ENCODE results near the gene BRF1. TPM values are rescaled to one million over a fixed set of nuclear protein-coding genes. Genes with fewer than 3 reads are reported as not detected.

Gene BRF1
- total RNA-seq, 1 donor from 2014 or later = 64.6 TPM

DNA sequence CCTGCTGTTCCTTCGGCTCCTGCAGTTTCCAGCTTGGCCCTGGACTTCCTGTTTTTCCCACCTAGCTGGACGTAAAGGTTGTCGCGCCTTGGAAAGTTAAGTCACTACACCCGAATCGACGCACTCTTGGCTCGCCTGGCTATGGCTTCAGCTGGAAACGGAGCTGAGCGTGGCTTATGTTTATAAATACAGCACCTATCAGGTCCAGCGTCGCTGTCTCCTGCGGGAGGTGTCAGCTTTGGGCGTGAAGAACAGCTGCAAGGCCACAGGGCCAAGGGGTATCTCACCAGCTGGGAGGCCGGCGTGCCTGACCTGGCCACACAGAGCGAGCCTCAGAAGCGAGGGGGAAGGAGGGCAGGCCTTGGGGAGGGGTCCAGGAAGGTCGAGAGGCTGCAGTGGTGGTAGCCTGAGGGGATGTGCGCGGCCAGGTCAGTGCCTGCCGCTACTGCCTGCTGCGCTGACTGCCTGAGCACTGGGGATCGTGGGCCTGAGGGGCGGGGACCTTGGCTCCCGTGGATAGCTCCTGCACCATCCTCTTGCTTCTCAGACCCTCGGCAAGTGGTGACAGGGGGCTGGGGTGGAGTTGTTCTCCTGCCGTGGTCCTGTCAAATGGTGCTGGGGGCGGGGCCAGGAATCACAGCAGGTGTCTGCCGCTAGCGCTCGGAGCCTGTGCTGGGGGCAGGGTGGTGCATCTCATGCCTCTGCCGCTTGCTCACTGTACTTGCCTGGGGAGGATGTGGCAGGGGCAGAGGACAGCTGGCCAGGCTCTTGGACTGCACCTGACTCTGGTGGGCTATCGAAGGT lies 26.3 kb upstream of the BRF1 start:
- intact Hi-C loops (cut with DNase I) = no loop called here
- peaks cover 46% of the 10 kb centered on the region for H3K4me1 ChIP-seq
- no peak overlapping the region for H3K4me3 ChIP-seq

DNA sequence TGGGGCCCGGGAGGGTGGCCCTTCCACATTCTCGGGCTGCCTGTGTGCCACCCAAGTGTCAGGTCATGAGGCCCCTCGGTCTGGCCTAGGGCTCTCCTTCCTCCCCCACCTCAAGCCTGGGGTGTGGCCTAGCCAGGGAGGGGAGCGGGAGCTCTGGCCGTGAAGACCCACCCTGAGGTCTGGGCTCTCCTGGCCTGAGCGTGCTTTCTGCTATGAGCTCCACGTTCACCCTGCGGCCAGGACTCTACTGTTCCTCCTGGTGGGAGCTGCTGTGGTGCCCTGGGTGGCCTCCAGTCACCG lies 25.7 kb upstream of the BRF1 start:
- Histone ChIP-seq H3K27ac (no peak overlapping the region), H3K27me3 (no peaks in the 10 kb centered on the region), H3K4me1 (peaks cover 44% of the 10 kb centered on the region), H3K36me3 (no peaks in the 10 kb centered on the region), H3K4me3 (no peak overlapping the region), H3K9me3 (no peaks in the 10 kb centered on the region)
- intact Hi-C loops (cut with DNase I) = no loop called here
- TF ChIP-seq POLR2AphosphoS5 (IDR thresholded peaks at IDR 0.05; ENCODE audit: insufficient read depth in 1 of 2, low read depth in 1 of 2) (no peak), POLR2A (IDR thresholded peaks at IDR 0.05) (no peak)
- TF ChIP-seq, protein P1, sequence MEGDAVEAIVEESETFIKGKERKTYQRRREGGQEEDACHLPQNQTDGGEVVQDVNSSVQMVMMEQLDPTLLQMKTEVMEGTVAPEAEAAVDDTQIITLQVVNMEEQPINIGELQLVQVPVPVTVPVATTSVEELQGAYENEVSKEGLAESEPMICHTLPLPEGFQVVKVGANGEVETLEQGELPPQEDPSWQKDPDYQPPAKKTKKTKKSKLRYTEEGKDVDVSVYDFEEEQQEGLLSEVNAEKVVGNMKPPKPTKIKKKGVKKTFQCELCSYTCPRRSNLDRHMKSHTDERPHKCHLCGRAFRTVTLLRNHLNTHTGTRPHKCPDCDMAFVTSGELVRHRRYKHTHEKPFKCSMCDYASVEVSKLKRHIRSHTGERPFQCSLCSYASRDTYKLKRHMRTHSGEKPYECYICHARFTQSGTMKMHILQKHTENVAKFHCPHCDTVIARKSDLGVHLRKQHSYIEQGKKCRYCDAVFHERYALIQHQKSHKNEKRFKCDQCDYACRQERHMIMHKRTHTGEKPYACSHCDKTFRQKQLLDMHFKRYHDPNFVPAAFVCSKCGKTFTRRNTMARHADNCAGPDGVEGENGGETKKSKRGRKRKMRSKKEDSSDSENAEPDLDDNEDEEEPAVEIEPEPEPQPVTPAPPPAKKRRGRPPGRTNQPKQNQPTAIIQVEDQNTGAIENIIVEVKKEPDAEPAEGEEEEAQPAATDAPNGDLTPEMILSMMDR (IDR thresholded peaks at IDR 0.05) = no peak
- DNase-seq (ENCODE audit: extremely low spot score in 2 of 2) = no peak

More for the DNA sequence above, 26.3 kb upstream of the BRF1 start:
- Histone ChIP-seq H3K27me3 (no peaks in the 10 kb centered on the region), H3K36me3 (no peaks in the 10 kb centered on the region), H3K27ac (no peak overlapping the region), H3K9me3 (no peaks in the 10 kb centered on the region)
- TF ChIP-seq POLR2AphosphoS5 (IDR thresholded peaks at IDR 0.05; ENCODE audit: insufficient read depth in 1 of 2, low read depth in 1 of 2) (no peak), POLR2A (IDR thresholded peaks at IDR 0.05) (no peak)
- TF ChIP-seq, protein P1 (IDR thresholded peaks at IDR 0.05) = no peak
- no peak for DNase-seq (ENCODE audit: extremely low spot score in 2 of 2)

DNA sequence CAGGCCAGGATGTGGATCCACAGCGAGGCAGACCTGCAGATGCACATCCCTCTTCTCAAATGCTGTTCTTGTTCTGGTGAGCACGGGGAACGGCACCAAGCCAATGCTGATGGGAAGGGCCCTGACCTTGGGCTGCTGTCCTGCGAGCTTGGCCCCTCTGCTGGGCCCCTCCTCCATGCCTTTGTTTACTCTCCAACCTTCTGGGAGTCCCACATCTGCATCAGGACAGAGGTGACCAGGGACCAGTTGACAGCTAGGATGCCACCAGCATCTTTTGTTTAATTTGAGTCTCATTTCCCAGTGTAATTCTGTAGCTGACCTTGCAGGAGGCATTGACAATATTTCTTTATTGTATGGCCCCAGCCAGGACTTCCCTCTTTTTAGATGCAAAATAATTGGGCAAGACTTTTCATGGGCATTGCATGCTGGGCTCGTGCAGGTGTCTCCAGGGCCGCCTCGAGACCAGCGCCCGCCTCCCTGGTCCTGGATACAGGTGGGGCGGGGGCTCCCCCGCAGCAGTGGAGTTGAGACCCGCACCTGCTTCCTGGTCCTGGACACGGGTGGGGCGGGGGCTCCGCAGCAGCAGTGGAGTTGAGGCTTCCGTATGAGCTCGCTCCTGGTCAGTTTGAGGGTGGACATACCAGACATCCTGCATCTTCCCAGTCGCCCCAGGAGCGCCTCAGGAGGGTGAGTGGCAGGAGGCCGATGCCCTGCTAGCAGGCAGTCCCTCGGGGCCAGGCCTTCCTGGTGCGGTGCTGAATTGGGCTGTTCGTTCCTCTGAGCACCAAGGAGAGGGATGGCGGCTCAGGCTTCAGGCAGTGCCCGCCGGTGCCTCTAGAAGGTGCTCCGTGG lies 25.1 kb upstream of the BRF1 start:
- Histone ChIP-seq H3K36me3 (no peaks in the 10 kb centered on the region), H3K27me3 (no peaks in the 10 kb centered on the region), H3K9me3 (no peaks in the 10 kb centered on the region), H3K4me1 (peaks cover 44% of the 10 kb centered on the region), H3K4me3 (no peak overlapping the region), H3K27ac (no peak overlapping the region)
- TF ChIP-seq POLR2A (IDR thresholded peaks at IDR 0.05) = no peak
- TF ChIP-seq POLR2AphosphoS5 (IDR thresholded peaks at IDR 0.05; ENCODE audit: insufficient read depth in 1 of 2, low read depth in 1 of 2) = no peak
- TF ChIP-seq, protein P1 (IDR thresholded peaks at IDR 0.05) = no peak
- DNase-seq (ENCODE audit: extremely low spot score in 2 of 2) = no peak
- intact Hi-C loops (cut with DNase I) = no loop called here

DNA sequence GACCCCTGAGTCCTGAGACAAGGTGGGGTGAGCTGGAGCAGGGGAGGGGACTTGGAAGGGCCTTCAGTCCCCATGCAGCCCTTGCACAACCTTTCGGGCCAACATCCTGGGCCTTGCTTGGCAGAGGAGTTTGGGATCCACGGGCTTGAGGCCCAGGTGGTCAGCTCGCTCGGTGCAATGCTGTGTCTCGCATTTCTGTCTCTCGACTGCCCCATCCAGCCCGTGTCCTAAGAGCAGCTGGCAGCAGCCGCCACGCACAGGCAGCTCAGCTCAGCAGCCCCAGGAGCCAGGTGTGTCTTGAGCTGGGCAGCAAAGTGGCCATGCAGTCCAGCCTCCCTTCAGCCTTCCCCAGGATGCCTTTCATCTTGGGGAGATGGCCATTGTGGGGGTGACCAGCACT lies 24.5 kb upstream of the BRF1 start:
- no peaks in the 10 kb centered on the region for H3K36me3 ChIP-seq
- intact Hi-C loops (cut with DNase I) = no loop called here
- H3K4me3 ChIP-seq = no peak overlapping the region
- H3K27ac ChIP-seq = no peak overlapping the region
- no peaks in the 10 kb centered on the region for H3K27me3 ChIP-seq
- H3K4me1 ChIP-seq = peaks cover 38% of the 10 kb centered on the region
- no peak for TF ChIP-seq POLR2AphosphoS5 (IDR thresholded peaks at IDR 0.05; ENCODE audit: insufficient read depth in 1 of 2, low read depth in 1 of 2)
- TF ChIP-seq, protein P1 (IDR thresholded peaks at IDR 0.05) = no peak
- TF ChIP-seq POLR2A (IDR thresholded peaks at IDR 0.05) = no peak
- no peaks in the 10 kb centered on the region for H3K9me3 ChIP-seq
- DNase-seq (ENCODE audit: extremely low spot score in 2 of 2) = no peak

DNA sequence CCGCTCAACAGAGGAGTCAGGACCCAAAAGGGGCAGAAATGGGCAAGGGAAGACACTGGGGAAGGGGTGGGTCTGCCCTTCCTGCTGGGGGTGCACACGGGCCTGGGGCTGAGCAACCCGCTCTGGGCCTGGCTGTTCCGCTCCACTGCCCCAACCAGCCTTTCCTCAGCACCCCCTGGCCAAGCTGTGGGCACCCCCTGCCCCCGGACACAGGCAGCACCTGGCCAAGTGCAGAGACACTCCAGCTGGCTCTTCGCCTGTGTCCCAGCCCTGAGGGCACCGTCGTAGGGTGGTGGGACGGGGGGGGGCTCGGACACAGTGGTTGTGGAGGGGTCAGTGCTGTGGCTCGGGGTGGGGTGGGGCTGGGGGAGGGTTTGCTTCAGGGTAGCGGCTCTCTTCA lies 24.1 kb upstream of the BRF1 start:
- peaks cover 36% of the 10 kb centered on the region for H3K4me1 ChIP-seq
- H3K4me3 ChIP-seq = no peak overlapping the region
- H3K27ac ChIP-seq = no peak overlapping the region
- TF ChIP-seq POLR2AphosphoS5 (IDR thresholded peaks at IDR 0.05; ENCODE audit: insufficient read depth in 1 of 2, low read depth in 1 of 2) (no peak), POLR2A (IDR thresholded peaks at IDR 0.05) (no peak)
- TF ChIP-seq, protein P1 (IDR thresholded peaks at IDR 0.05) = no peak
- no peaks in the 10 kb centered on the region for H3K9me3 ChIP-seq
- H3K27me3 ChIP-seq = no peaks in the 10 kb centered on the region
- H3K36me3 ChIP-seq = no peaks in the 10 kb centered on the region
- no peak for DNase-seq (ENCODE audit: extremely low spot score in 2 of 2)
- intact Hi-C loops (cut with DNase I) = no loop called here
